ENCODE results near the gene RGS2. TPM values are rescaled to one million over a fixed set of nuclear protein-coding genes. Genes with fewer than 3 reads are reported as not detected.

RGS2 gene
- total RNA-seq, 1 donor from 2014 or later = 14.4 TPM

DNA sequence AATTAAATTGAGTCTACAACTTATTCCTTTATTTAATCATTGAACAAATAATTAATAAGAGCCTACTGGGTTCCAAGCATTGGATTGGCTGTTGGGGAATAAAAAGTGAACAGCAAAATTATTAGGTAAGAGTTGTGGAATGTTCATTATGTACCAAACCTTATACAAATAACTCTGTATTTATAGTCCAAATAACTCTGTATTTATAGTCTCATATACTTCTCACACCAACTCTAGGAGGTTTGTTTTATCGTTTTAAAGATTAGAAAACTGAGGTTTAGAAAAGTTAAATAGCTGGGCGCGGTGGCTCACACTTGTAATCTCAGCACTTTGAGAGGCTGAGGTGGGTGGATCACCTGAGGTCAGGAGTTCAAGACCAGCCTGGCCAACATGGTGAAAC lies 40.6 kb downstream of the RGS2 start:
- no peaks in the 10 kb centered on the region for H3K79me2 ChIP-seq (ENCODE audit: low read depth)
- Mint-ChIP-seq H3K27me3 (ENCODE audit: insufficient read depth, low read depth) (peaks cover 3% of the 10 kb centered on the region), H3K4me1 (peaks cover 13% of the 10 kb centered on the region), H3K4me3 (no peak overlapping the region), H3K36me3 (no peaks in the 10 kb centered on the region), H3K27ac (no peak overlapping the region), H3K9me3 (no peaks in the 10 kb centered on the region)
- no peak overlapping the region for H3K9ac ChIP-seq
- H2AFZ ChIP-seq (replicated peaks) = no peak overlapping the region
- no peaks in the 10 kb centered on the region for H3K4me1 ChIP-seq
- H3K27me3 ChIP-seq = no peaks in the 10 kb centered on the region
- H3K36me3 ChIP-seq = no peaks in the 10 kb centered on the region
- no peaks in the 10 kb centered on the region for H3K9me3 ChIP-seq (ENCODE audit: low read depth)
- H3K4me2 ChIP-seq = no peak overlapping the region
- no peaks in the 10 kb centered on the region for H4K20me1 ChIP-seq (ENCODE audit: low read depth)
- no peaks in the 10 kb centered on the region for H3F3A ChIP-seq (ENCODE audit: low read depth)
- H3K27ac ChIP-seq = no peak overlapping the region
- H3K4me3 ChIP-seq = no peak overlapping the region
- TF ChIP-seq, protein P1, sequence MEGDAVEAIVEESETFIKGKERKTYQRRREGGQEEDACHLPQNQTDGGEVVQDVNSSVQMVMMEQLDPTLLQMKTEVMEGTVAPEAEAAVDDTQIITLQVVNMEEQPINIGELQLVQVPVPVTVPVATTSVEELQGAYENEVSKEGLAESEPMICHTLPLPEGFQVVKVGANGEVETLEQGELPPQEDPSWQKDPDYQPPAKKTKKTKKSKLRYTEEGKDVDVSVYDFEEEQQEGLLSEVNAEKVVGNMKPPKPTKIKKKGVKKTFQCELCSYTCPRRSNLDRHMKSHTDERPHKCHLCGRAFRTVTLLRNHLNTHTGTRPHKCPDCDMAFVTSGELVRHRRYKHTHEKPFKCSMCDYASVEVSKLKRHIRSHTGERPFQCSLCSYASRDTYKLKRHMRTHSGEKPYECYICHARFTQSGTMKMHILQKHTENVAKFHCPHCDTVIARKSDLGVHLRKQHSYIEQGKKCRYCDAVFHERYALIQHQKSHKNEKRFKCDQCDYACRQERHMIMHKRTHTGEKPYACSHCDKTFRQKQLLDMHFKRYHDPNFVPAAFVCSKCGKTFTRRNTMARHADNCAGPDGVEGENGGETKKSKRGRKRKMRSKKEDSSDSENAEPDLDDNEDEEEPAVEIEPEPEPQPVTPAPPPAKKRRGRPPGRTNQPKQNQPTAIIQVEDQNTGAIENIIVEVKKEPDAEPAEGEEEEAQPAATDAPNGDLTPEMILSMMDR (IDR thresholded peaks at IDR 0.05) = no peak
- TF ChIP-seq EZH2 (IDR thresholded peaks at IDR 0.05) (no peak), EZH2phosphoT487 (IDR thresholded peaks at IDR 0.05) (no peak)
- no peak for DNase-seq (ENCODE audit: low spot score)

DNA sequence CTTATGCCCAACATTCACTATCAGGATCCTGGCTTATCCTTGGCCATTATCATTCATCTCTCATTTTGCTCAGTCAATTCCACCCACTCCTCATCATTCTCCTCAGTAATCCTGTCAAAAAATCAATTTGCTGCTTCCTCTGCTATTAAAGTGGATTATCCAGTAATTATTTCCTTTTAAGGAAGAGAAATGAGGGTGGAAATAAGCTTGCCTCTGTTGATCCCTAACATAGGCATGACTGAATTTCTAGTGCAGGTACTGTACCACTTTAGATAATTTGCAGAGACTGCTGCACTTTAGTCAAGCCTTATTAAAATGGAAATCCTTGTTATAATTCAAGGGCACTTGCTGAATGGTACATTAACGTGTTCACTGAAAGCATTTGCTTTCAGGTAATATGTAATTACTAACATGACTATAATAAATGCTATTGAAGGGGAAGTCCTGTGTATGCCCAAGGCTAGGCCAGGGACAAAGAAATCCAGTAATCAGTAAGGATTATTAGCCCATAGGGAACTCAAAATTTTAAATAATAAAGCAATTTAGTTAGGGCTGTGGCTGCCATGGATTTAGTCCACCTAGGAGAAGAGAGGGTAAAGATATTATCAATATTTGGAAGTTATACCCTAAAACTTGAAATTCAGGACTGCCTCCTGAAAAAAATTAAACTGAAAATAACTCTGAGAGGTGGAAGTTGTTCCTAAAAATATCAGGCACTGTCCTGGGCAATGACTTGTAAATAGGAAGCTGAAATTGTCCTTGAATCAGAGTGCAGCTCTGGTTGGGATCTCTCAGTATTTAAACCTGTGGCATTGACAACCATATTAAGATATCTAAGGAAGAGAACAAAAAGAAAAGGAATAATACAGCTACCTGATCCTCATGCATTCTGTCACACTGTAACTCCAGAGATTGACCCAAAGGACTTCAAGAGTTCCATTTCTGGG lies 43.4 kb downstream of the RGS2 start:
- Histone ChIP-seq H3K36me3 (no peaks in the 10 kb centered on the region), H4K20me1 (ENCODE audit: low read depth) (no peaks in the 10 kb centered on the region), H3F3A (ENCODE audit: low read depth) (no peaks in the 10 kb centered on the region), H3K27me3 (no peaks in the 10 kb centered on the region), H3K9ac (no peak overlapping the region), H3K79me2 (ENCODE audit: low read depth) (no peaks in the 10 kb centered on the region), H3K4me1 (no peaks in the 10 kb centered on the region), H2AFZ (replicated peaks) (no peak overlapping the region), H3K4me3 (no peak overlapping the region), H3K9me3 (ENCODE audit: low read depth) (no peaks in the 10 kb centered on the region), H3K4me2 (no peak overlapping the region), H3K27ac (no peak overlapping the region)
- Mint-ChIP-seq H3K27me3 (ENCODE audit: insufficient read depth, low read depth) (peaks cover 3% of the 10 kb centered on the region), H3K4me3 (no peak overlapping the region), H3K36me3 (no peaks in the 10 kb centered on the region), H3K4me1 (peaks cover 13% of the 10 kb centered on the region), H3K9me3 (no peaks in the 10 kb centered on the region), H3K27ac (no peak overlapping the region)
- DNase-seq (ENCODE audit: low spot score) = no peak
- TF ChIP-seq EZH2 (IDR thresholded peaks at IDR 0.05) (no peak), EZH2phosphoT487 (IDR thresholded peaks at IDR 0.05) (no peak)
- TF ChIP-seq, protein P1 (IDR thresholded peaks at IDR 0.05) = no peak

DNA sequence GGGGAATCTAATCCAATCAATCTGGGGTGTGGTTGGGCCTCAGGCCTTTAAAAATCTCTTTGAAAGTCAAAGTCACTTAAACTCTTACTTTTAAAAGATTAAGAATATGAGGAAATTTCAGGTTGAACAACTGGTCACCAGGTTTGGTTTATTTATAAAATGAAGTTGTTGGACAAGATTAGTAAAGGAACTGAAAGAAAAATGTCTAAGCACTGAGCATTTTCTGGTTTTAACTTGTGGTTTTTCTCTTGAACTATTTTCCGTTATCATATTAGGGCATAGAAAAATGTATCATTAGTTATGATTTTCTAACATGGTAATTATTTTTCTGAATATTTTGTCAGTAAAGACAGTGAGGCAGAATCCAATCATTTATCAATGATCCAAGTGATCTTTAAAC lies 49.6 kb downstream of the RGS2 start:
- no peaks in the 10 kb centered on the region for H3K79me2 ChIP-seq (ENCODE audit: low read depth)
- no peaks in the 10 kb centered on the region for H3K36me3 ChIP-seq
- no peak overlapping the region for H3K9ac ChIP-seq
- no peaks in the 10 kb centered on the region for H3K27me3 Mint-ChIP-seq (ENCODE audit: insufficient read depth, low read depth)
- H3K4me1 ChIP-seq = no peaks in the 10 kb centered on the region
- no peaks in the 10 kb centered on the region for H4K20me1 ChIP-seq (ENCODE audit: low read depth)
- DNase-seq (ENCODE audit: low spot score) = no peak
- no peaks in the 10 kb centered on the region for H3K27me3 ChIP-seq
- H3K9me3 ChIP-seq (ENCODE audit: low read depth) = no peaks in the 10 kb centered on the region
- H3K36me3 Mint-ChIP-seq = no peaks in the 10 kb centered on the region
- H3K27ac Mint-ChIP-seq = no peak overlapping the region
- no peak overlapping the region for H3K4me3 ChIP-seq
- no peak overlapping the region for H3K4me2 ChIP-seq
- H3F3A ChIP-seq (ENCODE audit: low read depth) = no peaks in the 10 kb centered on the region
- TF ChIP-seq EZH2phosphoT487 (IDR thresholded peaks at IDR 0.05) (no peak), EZH2 (IDR thresholded peaks at IDR 0.05) (no peak)
- TF ChIP-seq, protein P1 (IDR thresholded peaks at IDR 0.05) = no peak
- no peak overlapping the region for H3K27ac ChIP-seq
- H3K9me3 Mint-ChIP-seq = peaks cover 2% of the 10 kb centered on the region
- no peaks in the 10 kb centered on the region for H3K4me1 Mint-ChIP-seq
- no peak overlapping the region for H3K4me3 Mint-ChIP-seq
- H2AFZ ChIP-seq (replicated peaks) = no peak overlapping the region
